Transverse colon (tissue), 4 donors: ENCODE results near the gene MADD. TPM values are rescaled to one million over a fixed set of nuclear protein-coding genes. Genes with fewer than 3 reads are reported as not detected.

Source experiments
- DNase-seq: peaks from one replicate; pipeline ENCODE4 v3.0.0-alpha.2; 2019
- H3K27ac ChIP-seq, 4 donors: fragments of 200-600 bp; sonication (generic); 2 replicates each; pipeline ENCODE4 v1.5.1; 2016 to 2018; ENCODE audit warnings: inconsistent platforms in 4 of 4
- H3K27me3 ChIP-seq: fragments of 200-600 bp; sonication (generic); 2 replicates; pipeline ENCODE4 v1.5.1; 2017; ENCODE audit warnings: inconsistent platforms
- H3K36me3 ChIP-seq, 4 donors: fragments of 200-600 bp; sonication (generic); 2 replicates each; pipeline ENCODE4 v1.5.1; 2017 to 2019; ENCODE audit warnings: inconsistent platforms in 4 of 4
- H3K4me1 ChIP-seq, 4 donors: fragments of 200-600 bp; sonication (generic); 2 replicates each; pipeline ENCODE4 v1.5.1; 2017 to 2020; ENCODE audit warnings: inconsistent platforms in 4 of 4
- H3K4me3 ChIP-seq, 4 donors: fragments of 200-600 bp; sonication (generic); 1 replicate in 1 of 4; 2 replicates in 3 of 4; pipeline versions ENCODE4 v1.5.1 to v1.6.1; 2017 to 2019; ENCODE audit warnings: inconsistent platforms in 4 of 4
- H3K9me3 ChIP-seq, 2 donors: fragments of 200-600 bp; sonication (generic); 2 replicates each; pipeline ENCODE4 v1.5.1; 2017 to 2019; ENCODE audit warnings: inconsistent platforms in 2 of 2
- EP300 ChIP-seq: sonication (generic); formaldehyde crosslinking; IDR thresholded peaks from one replicate; pipeline ENCODE4 v1.6.1; 2017; ENCODE audit warnings: antibody characterized with exemption, low read depth
- POLR2A ChIP-seq: fragments of 450-650 bp; IDR thresholded peaks from one replicate; pipeline ENCODE4 v1.6.1; 2016; ENCODE audit warnings: antibody characterized with exemption, mild to moderate bottlenecking, moderate library complexity
- POLR2AphosphoS5 ChIP-seq, 3 donors: sonication (generic); formaldehyde crosslinking; IDR thresholded peaks; one replicate each; pipeline ENCODE4 v1.6.1; 2016; ENCODE audit warnings: antibody characterized with exemption in 3 of 3
- WGBS, 2 donors: methylation state at CpG; one replicate each; pipeline ENCODE4 v1.1.5; 2018; ENCODE audit warnings: low coverage in 1 of 2; 5-methylcytosine and 5-hydroxymethylcytosine counted together
- in situ Hi-C, 4 donors: fragments of 200-750 bp; cut with MboI; loops; one replicate each; pipeline versions ENCODE4 v1.15.0 to v1.15.1; 2017; ENCODE audit warnings: low sequenced_read_pairs in 3 of 4, low pct_ligation_motif_present in 1 of 4, low pct_unique_long_range_greater_than_20kb in 1 of 4
- intact Hi-C: fragments of 100-400 bp; cut with DNase I; formaldehyde crosslinking; loops from one replicate; pipeline ENCODE4 v1.15.1; 2023; ENCODE audit warnings: low total_unique reads
- total RNA-seq, 4 donors: library from RNA; depleted of rRNA; stranded (reverse); fragments of >200 nt; gene quantifications; one replicate each; pipeline ENCODE4 v1.1.0, GENCODE V29; 2016
- TF ChIP-seq, protein P1 (sequence below), 5 experiments: fragments of 200-600 bp in 3 of 5; fragments of 450-650 bp in 2 of 5; sonication (generic) in 3 of 5; IDR thresholded peaks; 1 replicate in 2 of 5; 2 replicates in 3 of 5; pipeline ENCODE4 v1.5.1; 2016 to 2017; ENCODE audit warnings: antibody characterized with exemption in 5 of 5, inconsistent platforms in 3 of 5, mild to moderate bottlenecking in 2 of 5, moderate library complexity in 1 of 5

Gene MADD
- total RNA-seq, 4 donors from 2014 or later, result 64.3 to 285 (median 71.8) TPM

DNA sequence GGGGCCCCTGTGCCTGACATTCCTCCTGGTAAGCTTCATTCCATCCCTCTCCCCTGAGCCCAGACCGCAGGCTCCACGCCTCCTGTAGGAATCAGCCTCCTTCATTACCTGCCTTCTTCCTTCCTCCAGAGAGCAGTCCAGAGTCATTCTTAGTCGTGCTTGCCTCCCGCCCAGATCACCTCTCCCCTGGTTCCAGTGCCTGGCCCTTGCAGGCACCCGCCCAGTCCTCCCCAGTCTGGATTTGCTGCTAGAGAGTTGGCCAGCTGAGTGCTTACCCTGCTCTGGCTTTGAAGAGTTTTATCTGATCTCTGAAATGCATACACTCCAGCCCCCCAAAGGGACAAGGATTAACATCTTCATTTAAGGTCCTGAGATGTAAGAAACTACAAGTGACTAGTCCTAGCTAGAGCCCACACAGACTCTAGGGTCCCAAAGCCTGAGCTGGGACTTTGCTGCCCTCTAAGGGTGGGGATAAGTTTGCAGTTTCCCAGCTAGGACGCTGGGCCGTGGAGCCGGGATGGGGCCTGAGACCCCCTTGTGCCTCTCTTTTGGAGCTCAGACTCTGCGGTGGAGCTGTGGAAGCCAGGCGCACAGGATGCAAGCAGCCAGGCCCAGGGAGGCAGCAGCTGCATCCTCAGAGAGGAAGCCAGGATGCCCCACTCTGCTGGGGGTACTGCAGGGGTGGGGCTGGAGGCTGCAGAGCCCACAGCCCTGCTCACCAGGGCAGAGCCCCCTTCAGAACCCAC is 10.5 kb upstream of the MADD start:
- peak; percentile 83 for DNase-seq
- no peaks in the 10 kb centered on the region for H3K27me3 ChIP-seq
- peaks cover 16 to 53% (median 46%) of the 10 kb centered on the region in 4 donors for H3K4me1 ChIP-seq
- WGBS, 2 donors, result 28% methylated on average over 10 of the region's 10 CpGs; no CpG with 5 or more reads in 1 of the 2 donors
- intact Hi-C loops, result no loop called here
- peak overlapping the region; percentile 73 to 88 (median 82) for H3K27ac ChIP-seq
- peak overlapping the region in 1 of 4 donors; percentile 41 for H3K4me3 ChIP-seq
- H3K36me3 ChIP-seq, result no peaks in the 10 kb centered on the region
- no peaks in the 10 kb centered on the region for H3K9me3 ChIP-seq
- TF ChIP-seq POLR2AphosphoS5 (IDR thresholded peaks at IDR 0.05), result peak in 2 of 3 donors; percentile 41 to 73
- TF ChIP-seq EP300, result no peak
- TF ChIP-seq, protein P1, sequence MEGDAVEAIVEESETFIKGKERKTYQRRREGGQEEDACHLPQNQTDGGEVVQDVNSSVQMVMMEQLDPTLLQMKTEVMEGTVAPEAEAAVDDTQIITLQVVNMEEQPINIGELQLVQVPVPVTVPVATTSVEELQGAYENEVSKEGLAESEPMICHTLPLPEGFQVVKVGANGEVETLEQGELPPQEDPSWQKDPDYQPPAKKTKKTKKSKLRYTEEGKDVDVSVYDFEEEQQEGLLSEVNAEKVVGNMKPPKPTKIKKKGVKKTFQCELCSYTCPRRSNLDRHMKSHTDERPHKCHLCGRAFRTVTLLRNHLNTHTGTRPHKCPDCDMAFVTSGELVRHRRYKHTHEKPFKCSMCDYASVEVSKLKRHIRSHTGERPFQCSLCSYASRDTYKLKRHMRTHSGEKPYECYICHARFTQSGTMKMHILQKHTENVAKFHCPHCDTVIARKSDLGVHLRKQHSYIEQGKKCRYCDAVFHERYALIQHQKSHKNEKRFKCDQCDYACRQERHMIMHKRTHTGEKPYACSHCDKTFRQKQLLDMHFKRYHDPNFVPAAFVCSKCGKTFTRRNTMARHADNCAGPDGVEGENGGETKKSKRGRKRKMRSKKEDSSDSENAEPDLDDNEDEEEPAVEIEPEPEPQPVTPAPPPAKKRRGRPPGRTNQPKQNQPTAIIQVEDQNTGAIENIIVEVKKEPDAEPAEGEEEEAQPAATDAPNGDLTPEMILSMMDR (IDR thresholded peaks at IDR 0.05), result peak; percentile 55 to 84 (median 60)
- peak; percentile 52 for TF ChIP-seq POLR2A
- in situ Hi-C loops, result loop anchor here in 1 of 4 donors (5.0 kb wide), 1 partner anchor 82 kb away; the partner anchor contains the start of gene ARFGAP2

DNA sequence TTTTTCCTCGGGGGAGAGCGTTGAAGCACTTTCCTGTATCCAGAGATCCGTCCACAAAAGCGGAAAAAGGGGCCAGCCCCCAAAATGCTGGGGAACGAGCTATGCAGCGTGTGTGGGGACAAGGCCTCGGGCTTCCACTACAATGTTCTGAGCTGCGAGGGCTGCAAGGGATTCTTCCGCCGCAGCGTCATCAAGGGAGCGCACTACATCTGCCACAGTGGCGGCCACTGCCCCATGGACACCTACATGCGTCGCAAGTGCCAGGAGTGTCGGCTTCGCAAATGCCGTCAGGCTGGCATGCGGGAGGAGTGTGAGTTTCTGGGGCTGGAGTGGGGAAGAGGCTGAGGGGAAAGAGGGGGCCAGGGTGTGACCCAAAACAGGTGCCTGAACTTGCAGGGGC is 9.6 kb upstream of the MADD start:
- WGBS, 2 donors, result 89 to 92% methylated on average over 4 to 19 of the region's 19 CpGs
- Histone ChIP-seq H3K9me3 (no peaks in the 10 kb centered on the region), H3K4me3 (no peak overlapping the region), H3K36me3 (no peaks in the 10 kb centered on the region), H3K27ac (peak overlapping the region in 3 of 4 donors; percentile 81 to 88 (median 83)), H3K4me1 (peaks cover 9 to 52% (median 42%) of the 10 kb centered on the region in 4 donors), H3K27me3 (no peaks in the 10 kb centered on the region)
- intact Hi-C loops (no loop called here), in situ Hi-C loops (loop anchor here in 1 of 4 donors (10.0 kb wide), 1 partner anchor 86 kb away; the partner anchor contains the start of gene ARFGAP2)
- TF ChIP-seq EP300 (no peak), POLR2A (no peak), POLR2AphosphoS5 (IDR thresholded peaks at IDR 0.05) (no peak)
- TF ChIP-seq, protein P1 (IDR thresholded peaks at IDR 0.05), result no peak
- DNase-seq, result no peak

DNA sequence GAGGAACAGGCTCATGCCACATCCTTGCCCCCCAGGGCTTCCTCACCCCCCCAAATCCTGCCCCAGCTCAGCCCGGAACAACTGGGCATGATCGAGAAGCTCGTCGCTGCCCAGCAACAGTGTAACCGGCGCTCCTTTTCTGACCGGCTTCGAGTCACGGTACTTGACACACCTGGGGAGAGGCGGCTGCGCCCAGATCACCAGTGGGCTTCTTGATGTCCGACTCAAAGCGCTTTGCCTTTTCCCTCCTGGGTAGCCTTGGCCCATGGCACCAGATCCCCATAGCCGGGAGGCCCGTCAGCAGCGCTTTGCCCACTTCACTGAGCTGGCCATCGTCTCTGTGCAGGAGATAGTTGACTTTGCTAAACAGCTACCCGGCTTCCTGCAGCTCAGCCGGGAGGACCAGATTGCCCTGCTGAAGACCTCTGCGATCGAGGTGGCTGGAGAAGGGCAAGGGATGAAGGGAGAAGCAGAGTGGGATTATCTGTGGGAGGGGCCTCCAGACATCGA is 8.6 kb upstream of the MADD start:
- H3K27me3 ChIP-seq, result no peaks in the 10 kb centered on the region
- in situ Hi-C loops (loop anchor here in 1 of 4 donors (10.0 kb wide), 1 partner anchor 87 kb away; the partner anchor contains the start of gene ARFGAP2), intact Hi-C loops (no loop called here)
- no peak for DNase-seq
- H3K36me3 ChIP-seq, result no peaks in the 10 kb centered on the region
- no peak overlapping the region for H3K4me3 ChIP-seq
- TF ChIP-seq POLR2A (no peak), EP300 (no peak), POLR2AphosphoS5 (IDR thresholded peaks at IDR 0.05) (no peak)
- TF ChIP-seq, protein P1 (IDR thresholded peaks at IDR 0.05), result no peak
- 89% methylated on average over 22 of the region's 22 CpGs; no CpG with 5 or more reads in 1 of the 2 donors for WGBS, 2 donors
- no peaks in the 10 kb centered on the region for H3K9me3 ChIP-seq
- peaks cover 9 to 51% (median 40%) of the 10 kb centered on the region in 4 donors for H3K4me1 ChIP-seq
- no peak overlapping the region for H3K27ac ChIP-seq

DNA sequence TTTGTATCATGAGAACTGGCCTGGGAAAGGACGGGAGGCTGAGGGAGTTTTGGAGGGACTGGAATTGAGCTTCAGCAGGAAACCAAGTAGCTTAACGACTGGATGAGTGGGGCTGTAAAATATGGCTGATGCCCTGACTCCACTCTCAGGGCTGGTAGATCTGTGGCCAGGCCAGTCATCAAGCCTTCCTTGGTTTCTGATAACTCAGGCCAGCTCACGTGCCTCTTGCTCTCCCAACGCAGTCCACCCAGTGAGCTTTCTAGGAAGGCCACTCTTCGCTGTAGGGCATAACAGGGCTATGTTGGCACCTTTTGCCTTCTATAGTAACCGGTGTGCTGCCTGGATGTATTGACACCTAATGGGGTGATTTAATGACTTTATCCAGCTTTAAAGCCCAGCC is 5.8 kb upstream of the MADD start:
- Histone ChIP-seq H3K27ac (no peak overlapping the region), H3K4me1 (peaks cover 12 to 39% (median 31%) of the 10 kb centered on the region in 4 donors), H3K9me3 (no peaks in the 10 kb centered on the region), H3K27me3 (no peaks in the 10 kb centered on the region), H3K4me3 (no peak overlapping the region), H3K36me3 (no peaks in the 10 kb centered on the region)
- DNase-seq, result no peak
- WGBS, 2 donors, result 91% methylated on average over 6 of the region's 6 CpGs; no CpG with 5 or more reads in 1 of the 2 donors
- intact Hi-C loops, result no loop called here
- in situ Hi-C loops, result loop anchor here in 1 of 4 donors (10.0 kb wide), 1 partner anchor 89 kb away; the partner anchor contains the start of gene ARFGAP2
- TF ChIP-seq POLR2AphosphoS5 (IDR thresholded peaks at IDR 0.05) (no peak), POLR2A (no peak), EP300 (no peak)
- TF ChIP-seq, protein P1 (IDR thresholded peaks at IDR 0.05), result no peak
